ENCODE data around the gene CIDEA.
A peak's percentile ranks its signal among the peaks of the same experiment; 100 is the strongest.

Gene CIDEA

GRCh38 chr18:12302391-12303147, 48.4 kb downstream of the CIDEA start:
- no peak for DNase-seq

- peak in 1 of 2 experiments; percentile 11 for DNase-seq
These were observed 50.4 kb downstream of the CIDEA start for GRCh38 chr18:12304351-12305210.

- DNase-seq, result no peak
These were observed 51.0 kb downstream of the CIDEA start for GRCh38 chr18:12305211-12305610.

GRCh38 chr18:12305930-12306629, 51.9 kb downstream of the CIDEA start:
- no peak for DNase-seq

DNA sequence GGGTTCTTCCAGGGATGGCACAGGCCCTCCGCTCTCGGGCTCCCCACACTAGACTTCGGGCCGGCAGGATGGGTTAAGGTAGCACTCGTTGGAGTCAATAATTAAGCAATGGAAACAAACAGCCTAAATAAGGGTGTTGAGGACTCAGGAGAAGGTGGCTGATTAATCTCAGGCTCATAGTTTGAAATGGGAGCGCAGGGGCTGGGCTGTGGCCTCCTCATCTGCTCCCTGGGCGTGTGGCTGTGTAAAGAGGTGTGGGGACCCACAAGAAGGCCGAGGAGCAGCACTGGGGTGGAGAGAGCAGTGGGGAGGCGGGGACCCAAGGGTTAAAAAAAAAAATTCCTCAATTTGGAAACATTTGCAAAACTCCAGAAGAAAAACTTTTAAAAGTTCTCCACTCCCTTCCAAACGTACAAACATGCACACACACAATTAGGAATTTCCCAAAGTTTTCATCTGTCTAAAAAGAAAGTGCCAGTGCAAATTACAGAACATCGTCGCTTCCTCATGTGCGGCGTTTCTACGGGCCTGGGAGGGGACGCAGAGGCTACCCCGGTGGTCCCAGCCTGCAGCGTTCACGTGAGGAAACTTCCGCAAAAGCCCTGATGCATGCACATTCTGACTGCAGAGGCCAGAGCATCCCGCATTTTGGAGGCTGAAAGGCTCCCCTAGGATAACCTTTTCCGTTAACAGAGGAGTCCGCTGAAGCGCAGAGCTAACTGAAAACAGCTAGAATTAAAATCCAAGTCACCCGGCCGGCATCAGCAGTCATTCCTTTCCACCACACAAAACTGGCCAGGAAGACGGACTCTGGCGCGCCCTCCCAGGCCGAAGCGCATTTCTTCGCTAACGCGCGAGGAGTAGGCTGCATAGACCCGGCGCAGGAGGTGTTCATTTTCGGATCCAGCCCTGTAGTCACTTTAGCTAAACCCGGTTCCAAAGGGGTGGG, 52.9 kb downstream of the CIDEA start:
- no peak for DNase-seq

DNA sequence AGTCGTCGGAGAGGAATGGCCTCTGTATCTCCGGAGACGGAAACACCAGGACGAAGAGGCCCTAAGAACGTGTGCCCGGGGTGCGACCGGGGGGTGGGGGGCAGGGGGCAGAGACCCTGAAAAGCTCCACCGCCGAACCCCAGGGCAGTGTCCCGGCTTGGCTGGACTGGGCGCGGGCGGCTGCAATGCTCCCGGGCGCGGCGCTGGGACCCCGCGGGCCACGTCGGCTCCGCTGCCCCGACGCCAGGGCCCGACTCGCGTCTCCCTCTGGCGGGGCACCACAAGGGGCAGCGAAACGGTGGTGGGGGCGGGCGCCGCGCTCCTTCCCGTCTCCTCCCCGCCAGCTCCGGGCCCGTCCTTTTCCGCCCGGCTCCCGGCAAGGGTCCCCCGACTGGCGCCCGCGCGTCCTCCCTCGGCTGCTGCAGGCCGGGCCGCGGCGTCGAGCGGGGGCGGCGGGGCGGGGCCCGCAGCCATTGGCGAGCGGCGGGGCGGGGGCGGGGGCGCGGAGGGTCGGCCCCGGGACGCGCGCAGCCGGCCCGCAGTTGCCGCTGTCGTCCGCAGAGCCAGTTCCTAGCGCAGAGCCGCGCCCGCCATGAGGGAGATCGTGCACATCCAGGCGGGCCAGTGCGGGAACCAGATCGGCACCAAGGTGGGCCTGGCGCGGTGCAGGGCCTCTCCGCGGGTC, 53.7 kb downstream of the CIDEA start, which contains the start of gene TUBB6:
TUBB6 (plus strand) TSS at position 541 of the 685 bp plus-strand sequence; CDS start at position 593, 52 bp downstream.
- peak in 1 of 2 experiments; percentile 51 for DNase-seq

GRCh38 chr18:12308386-12309100, 54.4 kb downstream of the CIDEA start:
- peak in 1 of 2 experiments; percentile 62 for DNase-seq

DNA sequence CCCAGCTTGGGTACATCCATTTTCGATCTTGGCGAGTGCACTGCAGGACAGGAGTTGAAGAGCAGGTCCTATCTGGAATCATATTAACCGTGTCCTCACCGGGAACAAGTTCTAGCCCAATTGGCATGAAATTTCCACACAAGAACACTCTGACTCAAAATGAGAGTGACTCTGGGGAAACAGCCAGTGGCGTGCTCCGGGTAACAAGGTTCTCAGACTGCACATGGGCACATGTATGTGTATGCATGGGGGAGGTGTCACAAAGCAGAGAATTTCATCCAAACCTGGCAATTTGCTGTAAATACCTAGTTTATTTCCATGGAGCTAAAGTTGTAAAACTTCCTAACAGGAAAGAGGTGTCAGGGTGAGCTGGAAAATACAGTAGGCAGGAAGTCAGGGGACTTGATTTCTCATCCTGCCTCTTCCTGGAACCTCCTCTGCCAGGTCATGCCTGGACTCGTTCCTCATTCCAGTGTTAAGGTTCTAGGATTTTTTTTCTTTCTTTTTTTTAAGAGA, 55.6 kb downstream of the CIDEA start:
- DNase-seq, result no peak

DNA sequence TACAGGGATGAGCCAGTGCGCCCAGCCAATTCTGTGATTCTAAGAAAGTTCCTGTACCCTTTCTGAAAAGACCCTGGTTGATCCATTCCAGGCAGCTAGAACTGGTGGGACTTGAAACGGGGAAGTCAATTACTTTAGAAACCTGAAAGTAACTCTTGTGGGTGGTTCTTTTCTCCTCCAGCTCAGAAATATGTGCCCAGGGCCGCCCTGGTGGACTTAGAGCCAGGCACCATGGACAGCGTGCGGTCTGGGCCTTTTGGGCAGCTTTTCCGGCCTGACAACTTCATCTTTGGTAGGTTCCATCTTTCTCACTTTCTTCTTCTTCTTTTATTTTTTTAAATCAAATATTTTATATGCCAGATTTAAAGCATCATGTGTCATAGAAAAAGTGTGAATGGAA, 56.6 kb downstream of the CIDEA start:
- DNase-seq, result no peak

DNA sequence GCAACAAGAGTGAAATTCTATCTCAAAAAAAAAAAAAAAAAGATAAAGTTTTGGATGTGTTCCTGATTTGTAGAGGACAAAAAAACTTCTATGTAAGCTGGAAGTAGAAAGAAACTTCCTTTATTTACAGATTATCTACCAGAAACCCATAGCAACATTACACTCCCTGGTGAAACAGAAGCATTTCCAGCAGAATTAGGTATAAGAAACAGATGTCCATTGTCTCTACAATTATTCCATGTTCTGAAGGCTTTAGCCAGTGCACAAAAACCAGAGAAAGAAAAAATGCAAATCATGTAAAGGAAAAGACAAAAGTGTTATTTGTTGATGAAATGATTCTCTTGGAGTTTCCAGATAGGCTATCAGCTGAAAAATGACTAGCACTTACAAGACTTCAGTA, 58.8 kb downstream of the CIDEA start:
- DNase-seq, result no peak

DNA sequence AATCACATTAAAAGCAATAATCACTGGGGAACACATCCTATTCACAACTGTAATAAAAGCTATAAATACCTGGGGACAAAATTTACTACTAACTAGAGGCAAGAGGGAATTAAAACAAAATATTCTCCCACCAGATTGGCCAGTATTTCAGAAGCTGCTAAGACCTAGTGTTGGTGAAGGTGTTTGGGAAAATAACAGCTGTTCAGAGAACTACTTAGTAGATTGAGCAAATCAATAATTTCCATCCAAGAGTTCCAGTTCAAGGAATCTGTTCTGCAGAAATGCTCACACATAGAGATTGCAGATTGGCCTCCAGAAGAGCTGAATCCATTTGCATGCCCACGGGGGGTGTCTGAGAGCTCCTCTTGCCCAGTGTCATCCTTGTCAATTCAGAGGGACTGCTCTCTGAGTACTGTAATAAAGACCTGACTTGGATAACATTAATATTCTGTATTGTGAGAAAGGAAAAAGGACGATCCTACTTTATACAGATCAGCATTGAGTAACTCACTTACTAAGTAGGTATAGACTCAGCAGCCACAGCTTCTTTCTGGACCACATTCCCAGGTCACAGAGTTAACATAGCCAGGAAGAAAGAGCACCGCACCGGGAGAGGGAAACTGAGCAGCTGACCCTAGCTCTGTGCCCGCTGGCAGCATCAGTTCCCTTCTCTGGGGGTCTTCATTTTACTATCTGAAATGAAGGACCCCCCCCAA, 59.5 kb downstream of the CIDEA start:
- DNase-seq, result no peak

DNA sequence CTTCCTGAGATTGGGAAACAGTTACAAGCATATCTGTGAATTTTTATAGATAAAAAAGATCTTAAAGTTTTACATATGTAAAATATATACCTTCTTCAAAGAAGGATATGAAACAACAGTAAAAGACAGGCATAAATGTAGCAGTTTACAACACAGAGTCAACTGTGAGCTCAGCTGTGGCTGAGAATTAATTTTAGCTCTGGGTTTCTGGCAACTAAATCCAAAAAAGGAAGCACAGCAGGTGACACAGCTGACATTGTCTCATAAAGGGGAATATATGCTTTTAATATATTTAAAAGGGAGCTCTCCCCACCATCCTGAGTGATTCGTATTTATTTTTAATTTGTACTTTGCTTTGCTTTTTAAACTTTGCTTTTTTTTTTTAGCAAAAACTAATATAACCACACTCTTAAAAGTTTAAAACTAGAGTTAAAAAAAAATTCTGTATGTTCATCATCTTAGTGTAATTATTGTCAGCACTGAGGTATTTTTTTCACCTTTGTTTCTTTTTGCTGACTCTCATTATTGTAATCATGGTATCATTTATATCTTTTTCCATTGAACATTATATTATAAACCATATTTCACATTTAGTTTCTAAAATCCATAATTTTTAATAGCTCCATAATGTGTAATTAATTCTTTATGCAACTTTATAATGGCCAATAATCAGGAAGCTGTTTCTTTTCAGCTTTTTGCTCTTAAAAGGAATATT, 60.6 kb downstream of the CIDEA start:
- no peak for DNase-seq

DNA sequence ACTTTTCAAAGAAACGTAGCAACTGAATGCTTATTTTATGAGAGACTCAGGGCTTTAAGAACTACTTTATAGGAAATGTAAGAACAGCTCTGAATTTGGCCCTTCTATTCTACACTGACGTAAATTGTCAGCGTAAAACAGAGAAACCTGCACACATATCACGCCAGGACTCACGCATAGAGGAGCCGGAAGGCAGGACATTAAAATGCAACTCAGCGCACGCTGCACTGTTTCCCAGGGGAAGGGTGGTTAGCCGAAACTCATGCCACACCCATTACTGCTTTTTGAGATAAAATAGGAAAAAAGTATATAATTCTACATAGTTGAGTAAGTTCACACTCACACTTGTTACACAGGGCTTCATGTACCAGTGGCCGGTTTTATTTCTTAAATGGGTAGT, 61.3 kb downstream of the CIDEA start:
- DNase-seq, result no peak

- DNase-seq, result no peak
These were observed 61.8 kb downstream of the CIDEA start for GRCh38 chr18:12315911-12316310.

- DNase-seq, result no peak
These were observed 63.6 kb downstream of the CIDEA start for GRCh38 chr18:12317664-12318333.

DNA sequence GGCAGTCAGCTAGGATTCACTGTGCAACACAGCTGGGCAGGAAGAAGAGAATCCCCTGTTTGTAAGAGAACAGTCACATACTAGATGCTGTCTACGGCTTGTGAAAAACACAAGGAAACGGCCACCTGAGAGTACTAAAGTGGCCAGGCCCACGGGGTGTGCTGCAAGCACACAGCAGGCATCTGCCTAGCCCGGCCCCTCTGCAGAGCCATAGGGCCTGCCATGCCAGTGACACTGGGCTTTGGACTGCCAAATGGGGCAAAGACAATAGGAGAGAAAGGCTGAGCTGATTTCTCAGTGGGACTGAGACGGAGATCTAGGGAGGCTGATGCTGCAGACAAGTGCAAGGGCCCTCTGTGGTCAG, 64.2 kb downstream of the CIDEA start:
- DNase-seq, result no peak

- no peak for DNase-seq
These were observed 64.7 kb downstream of the CIDEA start for GRCh38 chr18:12318857-12319256.

DNA sequence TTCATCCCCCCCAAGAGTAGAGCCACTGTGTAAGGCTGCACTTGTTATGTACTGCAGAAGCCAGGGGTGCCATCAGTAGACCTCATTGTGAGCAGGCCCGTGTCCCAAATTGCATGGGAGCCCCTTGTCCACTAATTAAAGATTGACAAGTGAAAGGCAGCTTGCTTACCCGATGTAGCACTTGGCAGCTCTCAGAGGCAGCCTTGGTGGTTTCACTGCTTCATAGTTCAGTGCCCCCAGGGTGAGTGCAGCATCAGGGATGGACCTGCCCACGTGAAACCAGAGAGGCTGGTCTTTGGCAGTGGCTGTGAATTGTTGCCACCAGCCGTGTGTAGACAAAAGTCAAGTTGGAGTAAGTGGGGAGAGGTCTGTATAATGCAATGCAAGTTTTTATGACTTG, 67.2 kb downstream of the CIDEA start:
- no peak for DNase-seq

Data from NCI-H446 (cell line).